IMR-90 (cell line): ENCODE data around the gene SEPTIN5.

Source experiments
- BHLHE40 ChIP-seq: fragments of 150-350 bp; IDR thresholded peaks from 2 replicates; pipeline ENCODE4 v1.6.1; 2016; ENCODE audit warnings: mild to moderate bottlenecking, low read depth, low read length
- CEBPB ChIP-seq: IDR thresholded peaks from 2 replicates; pipeline ENCODE4 v1.6.1; 2012; ENCODE audit warnings: low read depth, low read length, improper control_type of control experiment
- CHD1 ChIP-seq: IDR thresholded peaks from 2 replicates; pipeline ENCODE4 v1.6.1; 2012; ENCODE audit warnings: low read depth, low read length, improper control_type of control experiment
- ELK1 ChIP-seq: fragments of 150-350 bp; IDR thresholded peaks from 2 replicates; pipeline ENCODE4 v1.6.1; 2016; ENCODE audit warnings: low read depth, mild to moderate bottlenecking, low read length, moderate library complexity, borderline replicate concordance
- MAFK ChIP-seq: IDR thresholded peaks from 2 replicates; pipeline ENCODE4 v1.6.1; 2012; ENCODE audit warnings: low read depth, low read length, improper control_type of control experiment
- MXI1 ChIP-seq: IDR thresholded peaks from 2 replicates; pipeline ENCODE4 v1.6.1; 2012; ENCODE audit warnings: low read depth, mild to moderate bottlenecking, low read length, moderate library complexity, borderline replicate concordance
- POLR2A ChIP-seq: IDR thresholded peaks from 2 replicates; pipeline ENCODE4 v1.6.1; 2012; ENCODE audit warnings: mild to moderate bottlenecking, low read depth, low read length
- RAD21 ChIP-seq: IDR thresholded peaks from 2 replicates; pipeline ENCODE4 v1.6.1; 2012; ENCODE audit warnings: low read length, improper control_type of control experiment
- RCOR1 ChIP-seq: IDR thresholded peaks from 2 replicates; pipeline ENCODE4 v1.6.1; 2012; ENCODE audit warnings: mild to moderate bottlenecking, low read length, improper control_type of control experiment; ENCODE audit not compliant: insufficient replicate concordance
- RFX5 ChIP-seq: IDR thresholded peaks from 2 replicates; pipeline ENCODE4 v1.8.0; 2012; ENCODE audit warnings: low read depth, mild to moderate bottlenecking, low read length, moderate library complexity
- SMC3 ChIP-seq: fragments of 150-350 bp; IDR thresholded peaks from 2 replicates; pipeline ENCODE4 v1.6.1; 2016; ENCODE audit warnings: low read depth, mild to moderate bottlenecking, antibody characterized with exemption, low read length, moderate library complexity
- USF2 ChIP-seq: fragments of 150-350 bp; IDR thresholded peaks from 2 replicates; pipeline ENCODE4 v1.6.1; 2017; ENCODE audit warnings: mild to moderate bottlenecking, antibody characterized with exemption, low read length, low read depth
- TF ChIP-seq, protein P1 (sequence below): conservative IDR thresholded peaks from 2 replicates; pipeline ENCODE4 v1.5.1; 2012; ENCODE audit warnings: mild to moderate bottlenecking, low read depth, low read length, improper control_type of control experiment

GRCh38 chr22:19754701-19755144 is 40.4 kb downstream of the SEPTIN5 start:
- TF ChIP-seq RFX5 (no peak), POLR2A (no peak), BHLHE40 (no peak), MXI1 (no peak), MAFK (no peak), USF2 (no peak), ELK1 (no peak), RCOR1 (no peak), RAD21 (no peak), SMC3 (no peak), CEBPB (no peak), CHD1 (no peak)
- TF ChIP-seq, protein P1, sequence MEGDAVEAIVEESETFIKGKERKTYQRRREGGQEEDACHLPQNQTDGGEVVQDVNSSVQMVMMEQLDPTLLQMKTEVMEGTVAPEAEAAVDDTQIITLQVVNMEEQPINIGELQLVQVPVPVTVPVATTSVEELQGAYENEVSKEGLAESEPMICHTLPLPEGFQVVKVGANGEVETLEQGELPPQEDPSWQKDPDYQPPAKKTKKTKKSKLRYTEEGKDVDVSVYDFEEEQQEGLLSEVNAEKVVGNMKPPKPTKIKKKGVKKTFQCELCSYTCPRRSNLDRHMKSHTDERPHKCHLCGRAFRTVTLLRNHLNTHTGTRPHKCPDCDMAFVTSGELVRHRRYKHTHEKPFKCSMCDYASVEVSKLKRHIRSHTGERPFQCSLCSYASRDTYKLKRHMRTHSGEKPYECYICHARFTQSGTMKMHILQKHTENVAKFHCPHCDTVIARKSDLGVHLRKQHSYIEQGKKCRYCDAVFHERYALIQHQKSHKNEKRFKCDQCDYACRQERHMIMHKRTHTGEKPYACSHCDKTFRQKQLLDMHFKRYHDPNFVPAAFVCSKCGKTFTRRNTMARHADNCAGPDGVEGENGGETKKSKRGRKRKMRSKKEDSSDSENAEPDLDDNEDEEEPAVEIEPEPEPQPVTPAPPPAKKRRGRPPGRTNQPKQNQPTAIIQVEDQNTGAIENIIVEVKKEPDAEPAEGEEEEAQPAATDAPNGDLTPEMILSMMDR, result no peak
